Retinal pigment epithelial cell (primary cell): ENCODE measurements around the gene IRF5.

Source experiments
- DNase-seq: peaks from one replicate; pipeline ENCODE4 v3.0.0-alpha.2; 2010; ENCODE audit warnings: low read depth
- H3K4me3 ChIP-seq: 2 replicates; pipeline ENCODE4 v1.5.1; 2011; ENCODE audit warnings: mild to moderate bottlenecking, low read length, control low read depth, moderate library complexity
- TF ChIP-seq, protein P1 (sequence below): conservative IDR thresholded peaks from 2 replicates; pipeline ENCODE4 v1.5.1; 2011; ENCODE audit warnings: low read depth, low read length, control low read depth, inconsistent platforms

The IRF5 gene

DNA sequence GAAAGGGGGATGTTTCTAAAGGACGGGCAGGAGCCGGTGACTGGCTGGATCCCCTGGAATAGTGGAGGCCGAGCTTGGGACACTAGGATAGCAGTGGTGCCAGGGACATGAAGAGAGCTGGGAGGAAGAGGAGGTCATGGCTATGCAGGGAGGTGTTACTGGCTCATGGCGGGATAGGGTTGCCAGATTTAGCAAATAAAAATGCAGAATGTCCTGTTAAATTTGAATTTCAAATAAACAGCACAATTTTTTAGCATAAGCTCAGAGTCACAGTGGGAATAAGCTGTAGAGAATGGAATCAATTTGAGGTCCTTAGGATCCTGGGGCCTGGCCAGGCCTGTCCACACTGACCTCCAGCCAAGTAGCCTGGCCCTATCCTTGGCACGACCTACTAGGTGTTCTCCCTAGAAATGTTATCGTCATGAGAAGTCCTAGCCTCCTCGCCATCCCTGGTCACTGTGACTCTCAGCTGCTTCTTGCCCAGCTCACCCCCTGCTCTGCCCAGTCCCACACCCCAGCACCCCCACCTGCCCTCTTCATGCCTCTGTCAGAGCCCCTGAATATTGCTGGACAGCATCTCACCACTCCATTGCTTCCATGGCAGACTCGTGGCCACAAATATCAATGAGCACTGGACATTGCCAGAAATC lies 19.6 kb upstream of the IRF5 start:
- H3K4me3 ChIP-seq = no peak overlapping the region
- no peak for DNase-seq
- TF ChIP-seq, protein P1, sequence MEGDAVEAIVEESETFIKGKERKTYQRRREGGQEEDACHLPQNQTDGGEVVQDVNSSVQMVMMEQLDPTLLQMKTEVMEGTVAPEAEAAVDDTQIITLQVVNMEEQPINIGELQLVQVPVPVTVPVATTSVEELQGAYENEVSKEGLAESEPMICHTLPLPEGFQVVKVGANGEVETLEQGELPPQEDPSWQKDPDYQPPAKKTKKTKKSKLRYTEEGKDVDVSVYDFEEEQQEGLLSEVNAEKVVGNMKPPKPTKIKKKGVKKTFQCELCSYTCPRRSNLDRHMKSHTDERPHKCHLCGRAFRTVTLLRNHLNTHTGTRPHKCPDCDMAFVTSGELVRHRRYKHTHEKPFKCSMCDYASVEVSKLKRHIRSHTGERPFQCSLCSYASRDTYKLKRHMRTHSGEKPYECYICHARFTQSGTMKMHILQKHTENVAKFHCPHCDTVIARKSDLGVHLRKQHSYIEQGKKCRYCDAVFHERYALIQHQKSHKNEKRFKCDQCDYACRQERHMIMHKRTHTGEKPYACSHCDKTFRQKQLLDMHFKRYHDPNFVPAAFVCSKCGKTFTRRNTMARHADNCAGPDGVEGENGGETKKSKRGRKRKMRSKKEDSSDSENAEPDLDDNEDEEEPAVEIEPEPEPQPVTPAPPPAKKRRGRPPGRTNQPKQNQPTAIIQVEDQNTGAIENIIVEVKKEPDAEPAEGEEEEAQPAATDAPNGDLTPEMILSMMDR = no peak

GRCh38 chr7:128919241-128919640 lies 18.5 kb upstream of the IRF5 start:
- DNase-seq = no peak
- TF ChIP-seq, protein P1 = no peak
- no peak overlapping the region for H3K4me3 ChIP-seq

DNA sequence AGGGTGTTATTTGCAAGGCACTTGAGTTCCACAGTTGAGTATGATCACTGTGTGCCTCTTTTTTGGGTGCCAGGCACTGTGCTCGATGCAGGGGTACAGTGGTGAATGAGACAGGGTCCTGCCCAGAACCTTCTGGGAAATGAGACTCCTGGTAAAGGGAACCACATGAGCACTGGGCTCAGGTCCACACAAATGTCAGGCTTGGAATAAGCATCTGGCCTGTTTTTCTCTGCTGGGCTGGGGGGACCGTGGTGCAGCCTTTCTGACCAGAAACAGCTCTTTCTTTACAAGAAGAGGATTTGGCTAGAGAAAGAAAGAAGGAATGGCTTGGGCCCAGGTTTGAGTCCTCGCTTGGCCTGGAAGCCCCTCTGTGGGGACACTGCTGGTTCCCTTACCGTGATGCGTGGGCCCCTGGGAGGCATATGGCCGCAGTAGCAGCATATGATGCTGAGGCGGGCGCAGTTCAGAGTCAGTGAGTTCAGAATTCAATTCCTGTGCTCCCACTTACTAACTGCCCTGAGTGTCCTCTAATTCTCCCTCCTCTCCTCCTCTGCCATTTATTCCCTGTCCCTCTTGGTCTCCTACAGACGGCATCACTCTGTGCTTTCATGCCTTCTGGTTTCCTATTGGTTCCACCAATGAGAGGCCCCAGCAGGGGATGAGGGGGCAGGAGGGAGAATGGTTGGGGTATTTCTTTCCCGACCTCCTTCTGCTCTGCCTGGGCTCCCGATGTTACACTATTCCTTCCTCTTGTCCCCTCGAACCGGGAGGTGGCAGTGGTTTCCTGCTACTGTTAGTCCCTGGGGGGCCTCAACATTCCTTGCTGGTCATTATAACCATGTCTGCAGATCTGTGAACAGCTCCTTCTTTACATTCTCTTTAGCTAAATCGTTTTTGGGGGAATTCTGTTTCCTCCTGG lies 17.6 kb upstream of the IRF5 start:
- TF ChIP-seq, protein P1 = no peak
- no peak overlapping the region for H3K4me3 ChIP-seq
- no peak for DNase-seq

DNA sequence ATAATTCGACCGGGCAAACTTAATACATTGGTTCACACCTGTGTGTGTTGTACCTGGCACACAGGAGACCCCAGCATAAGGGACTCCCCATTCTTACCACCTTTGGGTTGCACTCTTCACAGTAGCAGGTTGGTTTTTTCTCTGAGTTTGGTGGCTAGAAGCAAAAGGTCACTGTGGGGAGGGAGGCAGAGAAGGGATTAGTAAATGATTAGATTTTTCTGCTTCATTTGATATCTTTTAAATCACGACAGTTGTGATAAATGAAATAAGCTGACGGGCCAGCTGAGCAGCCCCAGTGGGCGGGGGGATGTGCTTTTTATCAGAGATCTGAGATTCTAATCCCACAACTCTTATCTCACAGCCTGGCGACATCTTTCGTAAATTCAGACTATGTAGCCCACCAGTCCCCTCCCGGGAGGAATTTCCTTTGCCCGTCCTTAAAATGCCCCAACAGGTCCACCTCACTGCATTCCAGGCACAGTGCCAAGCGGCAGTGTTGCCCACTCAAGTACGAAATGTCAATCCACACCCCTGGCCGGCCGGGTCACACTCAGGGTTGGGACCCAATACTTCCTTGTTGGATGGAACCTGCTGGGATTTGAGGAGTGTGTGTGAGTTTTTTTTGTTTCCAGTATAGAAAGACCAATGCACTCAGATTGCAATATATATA lies 16.7 kb upstream of the IRF5 start:
- TF ChIP-seq, protein P1 = no peak
- no peak for DNase-seq
- H3K4me3 ChIP-seq = no peak overlapping the region

GRCh38 chr7:128921866-128922440 lies 15.8 kb upstream of the IRF5 start:
- no peak for DNase-seq
- TF ChIP-seq, protein P1 = no peak
- H3K4me3 ChIP-seq = no peak overlapping the region

- H3K4me3 ChIP-seq = no peak overlapping the region
- TF ChIP-seq, protein P1 = no peak
- DNase-seq = no peak
Observed at GRCh38 chr7:128922496-128923410, 15.0 kb upstream of the IRF5 start.
